GM12878 (cell line): ENCODE measurements around the gene GRM1. TPM values are rescaled to one million over a fixed set of nuclear protein-coding genes. Genes with fewer than 3 reads are reported as not detected.

ENCODE experiments used
- ATAC-seq: fragments of 200-7000 bp; cut with Tn5 transposase; 3 replicates; pipeline ENCODE4 v1.9.1; 2020; ENCODE audit warnings: mild to moderate bottlenecking, moderate library complexity
- BruUV-seq: library from RNA; stranded (reverse); fragments of 400-500 nt; replicated peaks from 2 replicates; lab custom pipeline; 2021; lab: Mats Ljungman, UMichigan
- CTCF ChIA-PET: fragments of 300-600 bp; sonication (Branson Sonifier 250); formaldehyde crosslinking; extraction: SDS; loops from one replicate; lab custom pipeline; 2021; ENCODE audit warnings: inconsistent platforms; lab: Yijun Ruan, JAX
- POLR2A ChIA-PET: fragments of 350-600 bp; formaldehyde crosslinking; extraction: SDS; loops from one replicate; lab custom pipeline; 2021; ENCODE audit warnings: inconsistent platforms; lab: Charles Lee
- RAD21 ChIA-PET: fragments of 300-600 bp; sonication (Branson Sonifier 250); formaldehyde crosslinking; loops from one replicate; lab custom pipeline; 2023; ENCODE audit warnings: antibody characterized with exemption; ENCODE audit not compliant: unreplicated experiment; lab: Charles Lee
- SMC1A ChIA-PET: fragments of 300-600 bp; sonication (Branson Sonifier 250); formaldehyde crosslinking; loops from one replicate; lab custom pipeline; 2023; ENCODE audit not compliant: unreplicated experiment, uncharacterized antibody; lab: Charles Lee
- DNase-seq: peaks from one replicate; pipeline ENCODE4 v3.0.0-alpha.2; 2011; ENCODE audit warnings: low read depth, low spot score
- FAIRE-seq: peaks from 3 replicates; lab custom pipeline; 2011; peaks lifted over from hg19 to GRCh38; lab: Jason Lieb, UNC
- H2AFZ ChIP-seq: 2 replicates; pipeline ENCODE4 v1.6.0; 2011; ENCODE audit warnings: low read depth, low read length, control low read depth; ENCODE audit not compliant: control insufficient read depth
- H3K27ac ChIP-seq: 2 replicates; pipeline ENCODE4 v1.5.1; 2011; ENCODE audit warnings: control low read depth; ENCODE audit not compliant: control insufficient read depth, insufficient read depth
- H3K27me3 ChIP-seq, 2 experiments: replicated peaks in 1 of 2; 2 replicates each; pipeline versions ENCODE4 v1.6.0 to v1.6.1; 2011; ENCODE audit warnings: low read length in 1 of 2; ENCODE audit not compliant: control insufficient read depth in 2 of 2, insufficient read depth in 2 of 2
- H3K36me3 ChIP-seq, 2 experiments: 2 replicates each; pipeline ENCODE4 v1.5.1; 2011; ENCODE audit warnings: low read length in 1 of 2; ENCODE audit not compliant: control insufficient read depth in 2 of 2, insufficient read depth in 2 of 2
- H3K4me1 ChIP-seq: 2 replicates; pipeline ENCODE4 v1.6.1; 2011; ENCODE audit warnings: mild to moderate bottlenecking, low read length, moderate library complexity, mixed read lengths; ENCODE audit not compliant: control insufficient read depth, insufficient read depth
- H3K4me2 ChIP-seq: 2 replicates; pipeline ENCODE4 v1.6.0; 2011; ENCODE audit warnings: control low read depth; ENCODE audit not compliant: control insufficient read depth, insufficient read depth
- H3K4me3 ChIP-seq: fragments of 200-600 bp; sonication (generic); 2 replicates; pipeline ENCODE4 v1.5.1; 2016
- H3K79me2 ChIP-seq: 2 replicates; pipeline ENCODE4 v1.6.0; 2011; ENCODE audit warnings: low read length; ENCODE audit not compliant: control insufficient read depth, insufficient read depth
- H3K9ac ChIP-seq: 2 replicates; pipeline ENCODE4 v1.8.0; 2011; ENCODE audit warnings: low read length, control low read depth, mixed read lengths; ENCODE audit not compliant: control insufficient read depth, insufficient read depth
- H3K9me3 ChIP-seq: replicated peaks from 3 replicates; pipeline ENCODE4 v1.5.1; 2011; ENCODE audit warnings: mild to moderate bottlenecking, low read length; ENCODE audit not compliant: control insufficient read depth, insufficient read depth
- H4K20me1 ChIP-seq: 2 replicates; pipeline ENCODE4 v1.6.0; 2011; ENCODE audit not compliant: control insufficient read depth, insufficient read depth
- CUX1 ChIP-seq: IDR thresholded peaks from 2 replicates; pipeline ENCODE4 v1.6.1; 2012; ENCODE audit warnings: improper control_type of control experiment, low read depth, low read length; ENCODE audit not compliant: insufficient replicate concordance
- E2F8 ChIP-seq: fragments of 450-650 bp; IDR thresholded peaks from 2 replicates; pipeline ENCODE4 v1.6.1; 2018; ENCODE audit warnings: mild to moderate bottlenecking, low read depth, moderate library complexity; ENCODE audit not compliant: partially characterized antibody
- ELK1 ChIP-seq: IDR thresholded peaks from 2 replicates; pipeline ENCODE4 v1.6.1; 2012; ENCODE audit warnings: low read depth, low read length, improper control_type of control experiment
- KAT2A ChIP-seq: conservative IDR thresholded peaks from 2 replicates; pipeline ENCODE4 v1.6.1; 2011; ENCODE audit warnings: low read depth, low read length; ENCODE audit not compliant: control insufficient read depth
- MYC ChIP-seq: IDR thresholded peaks from 2 replicates; pipeline ENCODE4 v1.6.1; 2011; ENCODE audit warnings: mild to moderate bottlenecking, low read length, moderate library complexity, inconsistent platforms; ENCODE audit not compliant: insufficient read depth, insufficient replicate concordance, insufficient read length, severe bottlenecking
- PML ChIP-seq: IDR thresholded peaks from 2 replicates; pipeline ENCODE4 v1.6.1; 2012; ENCODE audit warnings: low read length, inconsistent platforms
- RB1 ChIP-seq: fragments of 450-650 bp; formaldehyde crosslinking; IDR thresholded peaks from 2 replicates; pipeline ENCODE4 v1.6.1; 2017; ENCODE audit warnings: mild to moderate bottlenecking, borderline replicate concordance
- RFX5 ChIP-seq: IDR thresholded peaks from 2 replicates; pipeline ENCODE4 v1.6.1; 2011; ENCODE audit warnings: low read depth, low read length, improper control_type of control experiment
- SKIL ChIP-seq: fragments of 450-650 bp; IDR thresholded peaks from 2 replicates; pipeline ENCODE4 v1.6.1; 2017; ENCODE audit warnings: mild to moderate bottlenecking, low read depth, inconsistent platforms; ENCODE audit not compliant: poor library complexity, severe bottlenecking
- WGBS: methylation state at CpG from one replicate; pipeline ENCODE4 v1.1.6; 2016; ENCODE audit warnings: low lambda C conversion rate; ENCODE audit not compliant: insufficient replicate concordance, insufficient coverage; ENCODE audit errors: missing lambda C conversion rate; 5-methylcytosine and 5-hydroxymethylcytosine counted together
- in situ Hi-C: fragments of 300-500 bp; cut with MboI; formaldehyde crosslinking; loops from 9 replicates; pipeline ENCODE4 v1.14.3; 2018; ENCODE audit warnings: mixed read lengths
- intact Hi-C: fragments of 100-400 bp; cut with micrococcal nuclease; formaldehyde crosslinking; loops from one replicate; pipeline ENCODE4 v1.14.2; 2022; ENCODE audit not compliant: unreplicated experiment
- polyA plus RNA-seq, 11 experiments: library from polyadenylated mRNA; depleted of rRNA in 4 of 11; unstranded in 6 of 11; stranded (reverse) in 5 of 11; fragments of >200 nt; fragmentation: Nextera tagmentation in 4 of 11; fragmentation: Illumina TruSeq in 1 of 11; extraction: Ambion mirVana in 4 of 11; extraction: Trizol in 1 of 11; gene quantifications; 1 replicate in 1 of 11; 2 replicates in 10 of 11; pipeline versions ENCODE4 v1.2.1 to v1.2.3, GENCODE V29; 2011 to 2016; ENCODE audit warnings: inconsistent platforms in 2 of 11, missing spikeins in 2 of 11, low read depth in 1 of 11
- total RNA-seq, 4 experiments: library from RNA; depleted of rRNA in 3 of 4; stranded (reverse); fragments of >200 nt in 3 of 4; fragmentation: Illumina TruSeq in 1 of 4; extraction: Trizol in 1 of 4; gene quantifications; 2 replicates each; pipeline versions ENCODE4 v1.2.1 to v1.2.3, GENCODE V29; 2013 to 2021

Gene GRM1
- total and polyA plus RNA-seq, 10 of the 15 experiments (the other 5 are each of a cell fraction or from before 2014, with no cell fraction given) = 0.04 TPM; not detected in 9

- TF ChIP-seq E2F8 (no peak), PML (no peak), RB1 (no peak)
- TF ChIP-seq, all 136 proteins: peak for 0
Measured at GRCh38 chr6:146422789-146423375, 394.0 kb downstream of the GRM1 start (continued).

GRCh38 chr6:146423452-146423851 is 394.6 kb downstream of the GRM1 start:
- no TSS peak for BruUV-seq
- H3K27ac ChIP-seq = no peak overlapping the region
- 46% methylated on average over 6 of the region's 6 CpGs for WGBS
- no peak overlapping the region for H2AFZ ChIP-seq
- H4K20me1 ChIP-seq = no peaks in the 10 kb centered on the region
- no peaks in the 10 kb centered on the region for H3K36me3 ChIP-seq
- no peaks in the 10 kb centered on the region for H3K9me3 ChIP-seq
- RAD21 ChIA-PET = no interaction called here
- ATAC-seq (no peak), DNase-seq (no peak), FAIRE-seq (no peak)
- H3K9ac ChIP-seq = no peak overlapping the region
- intact Hi-C loops (no loop called here), in situ Hi-C loops (no loop called here)
- SMC1A ChIA-PET = no interaction called here
- H3K27me3 ChIP-seq = no peaks in the 10 kb centered on the region
- H3K4me2 ChIP-seq = no peak overlapping the region
- POLR2A ChIA-PET = interaction anchor here (0.7 kb wide), 1 partner anchor 209 kb away, joined by 3 read pairs; no protein-coding TSS in a partner anchor
- no peaks in the 10 kb centered on the region for H3K4me1 ChIP-seq
- CTCF ChIA-PET = no interaction called here
- H3K4me3 ChIP-seq = no peak overlapping the region
- no peaks in the 10 kb centered on the region for H3K79me2 ChIP-seq
- TF ChIP-seq CUX1 = no peak
- no peak for TF ChIP-seq ELK1
- TF ChIP-seq RFX5 = no peak
- TF ChIP-seq KAT2A = no peak
- TF ChIP-seq SKIL = no peak
- TF ChIP-seq MYC = no peak
